Activated CD4-positive, alpha-beta T cell treated with anti-CD3 and anti-CD28 coated beads, Interleukin-2, amount 50 U/mL, for 4 hours (primary cell): ENCODE results near the gene VPS45.
"Not testable (repeated sequence)": the region's sequence is repeated elsewhere in the genome, so short reads cannot be mapped to it uniquely, and the experiment has no call there.

Experiments
- DNase-seq, 2 experiments: peaks; one replicate each; pipeline ENCODE4 v3.0.0-alpha.2; 2020

VPS45 gene, protein sequence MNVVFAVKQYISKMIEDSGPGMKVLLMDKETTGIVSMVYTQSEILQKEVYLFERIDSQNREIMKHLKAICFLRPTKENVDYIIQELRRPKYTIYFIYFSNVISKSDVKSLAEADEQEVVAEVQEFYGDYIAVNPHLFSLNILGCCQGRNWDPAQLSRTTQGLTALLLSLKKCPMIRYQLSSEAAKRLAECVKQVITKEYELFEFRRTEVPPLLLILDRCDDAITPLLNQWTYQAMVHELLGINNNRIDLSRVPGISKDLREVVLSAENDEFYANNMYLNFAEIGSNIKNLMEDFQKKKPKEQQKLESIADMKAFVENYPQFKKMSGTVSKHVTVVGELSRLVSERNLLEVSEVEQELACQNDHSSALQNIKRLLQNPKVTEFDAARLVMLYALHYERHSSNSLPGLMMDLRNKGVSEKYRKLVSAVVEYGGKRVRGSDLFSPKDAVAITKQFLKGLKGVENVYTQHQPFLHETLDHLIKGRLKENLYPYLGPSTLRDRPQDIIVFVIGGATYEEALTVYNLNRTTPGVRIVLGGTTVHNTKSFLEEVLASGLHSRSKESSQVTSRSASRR

DNA sequence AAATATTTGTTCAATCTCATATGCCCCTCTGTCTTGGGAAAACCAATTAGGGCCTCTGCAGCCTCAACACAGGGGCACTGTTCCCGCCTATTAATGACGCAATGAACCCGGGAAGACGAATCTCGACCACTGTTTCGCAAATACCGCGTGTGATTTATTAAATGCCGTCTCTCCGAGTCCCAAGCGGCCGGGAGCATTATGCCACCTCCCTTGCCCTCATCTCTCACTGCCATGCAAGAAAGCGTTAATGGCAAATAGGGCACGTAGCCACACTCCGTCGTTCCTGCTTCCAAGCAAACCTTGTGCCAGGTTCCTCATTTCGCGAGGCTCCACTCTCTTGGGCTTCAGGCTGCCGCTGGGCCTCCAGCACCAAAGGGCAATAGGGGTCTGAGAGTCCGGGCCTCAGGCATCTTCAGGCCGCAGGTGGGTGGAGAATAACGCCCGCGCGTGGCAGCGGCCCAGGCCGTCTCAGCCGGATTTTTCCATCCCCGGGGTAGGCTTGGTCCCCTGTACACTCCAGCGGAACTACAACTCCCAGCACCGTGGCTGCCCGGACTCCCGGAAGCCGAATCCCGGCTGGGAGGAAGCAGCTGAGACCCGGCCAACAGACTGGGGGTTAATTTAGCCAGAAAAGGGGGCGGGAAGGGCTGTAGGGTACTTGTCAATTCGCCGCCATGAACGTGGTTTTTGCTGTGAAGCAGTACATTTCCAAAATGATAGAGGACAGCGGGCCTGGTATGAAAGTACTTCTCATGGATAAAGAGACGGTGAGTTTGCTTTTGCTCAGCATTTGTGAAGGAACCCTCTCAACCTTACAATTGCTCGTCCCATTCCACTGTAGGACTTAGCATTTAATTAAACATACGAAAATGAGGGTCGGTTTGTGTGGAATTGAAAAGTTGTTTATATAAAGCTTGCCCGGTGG is at the start of gene VPS45:
VPS45 (plus strand) TSS at position 593 of the 925 bp plus-strand sequence; CDS start at position 675, 82 bp downstream.
- peak; percentile 76 to 78 for DNase-seq

DNA sequence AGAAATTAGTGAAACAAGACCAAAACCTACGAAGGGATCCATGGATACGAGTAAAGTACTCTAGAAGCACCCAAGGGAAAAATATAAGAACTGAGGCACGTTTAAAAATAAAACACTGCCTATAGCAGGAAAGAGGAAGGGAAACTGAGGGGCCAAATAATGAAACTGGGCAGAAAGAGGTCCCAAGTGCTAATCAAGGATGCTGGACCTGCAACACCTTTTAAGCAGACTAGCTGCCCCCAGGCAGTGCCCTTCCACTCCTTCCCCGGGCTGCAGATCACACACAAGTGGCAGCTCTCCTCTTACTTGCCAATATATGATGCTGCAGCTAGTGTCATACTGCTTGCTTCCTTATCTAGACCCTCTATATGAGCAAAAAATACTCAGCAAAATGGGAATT is 49.4 kb upstream of the VPS45 start:
- DNase-seq: no peak

DNA sequence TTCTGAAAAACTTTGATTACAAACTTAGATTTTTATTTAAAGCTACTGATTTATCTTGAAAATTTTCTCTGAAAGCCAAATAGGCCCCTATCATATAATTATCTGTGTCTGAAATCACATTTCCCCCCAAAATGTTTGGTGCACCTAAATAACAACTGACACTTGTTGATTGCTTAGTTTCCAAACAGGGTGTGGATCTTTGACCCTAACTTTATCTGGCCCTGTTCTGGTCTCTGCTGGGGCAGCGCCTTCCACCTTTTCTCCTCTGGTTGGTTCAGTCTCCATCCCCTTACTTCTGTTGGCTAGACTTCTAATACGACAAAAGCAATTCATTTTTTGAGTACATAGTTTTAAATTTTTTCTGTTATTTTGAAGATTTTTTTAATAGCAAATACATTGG is 46.9 kb upstream of the VPS45 start:
- DNase-seq: no peak

DNA sequence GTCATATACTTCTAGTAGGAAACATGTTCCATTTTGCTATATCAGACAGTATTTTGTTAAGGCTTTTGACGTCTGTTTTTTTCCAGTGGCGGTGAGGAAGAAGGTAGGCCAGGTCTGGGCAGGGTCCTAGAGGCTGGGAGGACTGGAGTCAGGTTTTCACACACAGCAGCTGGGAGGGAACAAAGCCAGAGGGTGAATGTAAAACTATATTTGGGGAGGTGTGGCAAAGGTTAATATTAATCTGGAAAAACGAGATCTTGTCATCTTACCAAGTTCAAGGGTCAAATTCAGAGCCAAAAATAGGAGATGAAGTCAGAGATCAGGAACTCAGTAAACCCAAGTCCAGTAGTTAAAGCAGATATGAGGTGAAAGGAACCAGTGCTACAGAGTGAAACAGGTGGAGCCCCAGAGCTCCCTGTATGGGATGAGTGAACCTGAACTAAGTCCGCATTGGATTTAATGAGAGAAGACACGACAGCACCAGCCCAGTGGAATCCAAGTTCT is 46.3 kb upstream of the VPS45 start:
- no peak for DNase-seq

DNA sequence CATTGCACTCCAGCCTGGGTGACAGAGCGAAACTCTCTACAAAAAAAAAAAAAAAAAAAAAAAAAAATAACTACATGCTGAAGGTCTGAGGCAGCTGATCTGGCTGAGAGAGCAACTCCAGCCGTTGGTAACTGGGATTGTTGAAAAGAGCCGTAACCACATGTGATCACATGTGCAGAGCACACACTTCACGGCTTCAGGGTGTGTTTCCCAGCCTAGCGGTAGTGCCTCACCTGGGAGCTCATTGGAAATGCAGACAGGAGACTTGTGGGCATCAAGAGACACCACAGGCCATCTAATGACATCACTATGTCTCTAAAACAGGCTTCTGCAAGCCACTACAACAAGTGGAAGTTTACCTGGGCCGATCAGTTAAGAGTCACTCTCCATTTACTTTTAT is 45.2 kb upstream of the VPS45 start:
- DNase-seq: no peak

DNA sequence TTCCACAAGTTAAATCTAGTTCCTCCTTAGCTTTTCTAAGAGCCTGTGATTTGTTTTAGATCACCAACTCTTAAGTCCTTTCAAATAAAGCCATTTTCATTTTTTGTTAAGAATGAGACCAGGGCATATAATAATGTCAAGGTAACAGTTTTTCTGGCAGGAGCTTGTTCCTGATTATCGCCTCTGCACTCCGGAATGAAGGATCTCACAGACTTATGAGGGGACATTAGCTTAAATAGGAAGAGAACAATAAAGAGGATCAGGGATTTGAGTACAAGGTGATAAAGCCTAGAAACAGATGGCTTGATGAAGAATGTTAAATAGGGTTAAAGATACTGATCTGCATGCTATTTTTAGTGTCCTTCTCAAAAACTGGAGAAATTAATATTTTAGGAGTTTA is 43.4 kb upstream of the VPS45 start:
- DNase-seq: no peak

DNA sequence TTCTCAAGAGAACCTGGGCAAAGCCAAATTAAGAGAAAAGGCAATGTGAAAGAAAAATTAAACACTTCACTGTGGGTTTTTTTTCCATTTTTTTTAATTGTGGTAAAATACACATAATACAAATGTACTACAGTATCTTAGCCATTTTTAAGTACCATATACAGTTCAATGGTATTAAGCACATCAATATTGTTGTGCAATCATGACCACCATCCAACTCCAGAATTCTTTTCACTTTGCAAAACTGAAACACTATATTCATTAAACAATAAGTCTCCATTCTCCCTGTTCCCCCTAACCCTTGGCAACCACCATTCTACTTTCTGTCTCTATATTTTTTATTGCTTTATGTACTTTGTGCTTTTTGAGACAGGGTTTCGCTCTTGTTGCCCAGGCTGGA is 39.3 kb upstream of the VPS45 start:
- no peak for DNase-seq

DNA sequence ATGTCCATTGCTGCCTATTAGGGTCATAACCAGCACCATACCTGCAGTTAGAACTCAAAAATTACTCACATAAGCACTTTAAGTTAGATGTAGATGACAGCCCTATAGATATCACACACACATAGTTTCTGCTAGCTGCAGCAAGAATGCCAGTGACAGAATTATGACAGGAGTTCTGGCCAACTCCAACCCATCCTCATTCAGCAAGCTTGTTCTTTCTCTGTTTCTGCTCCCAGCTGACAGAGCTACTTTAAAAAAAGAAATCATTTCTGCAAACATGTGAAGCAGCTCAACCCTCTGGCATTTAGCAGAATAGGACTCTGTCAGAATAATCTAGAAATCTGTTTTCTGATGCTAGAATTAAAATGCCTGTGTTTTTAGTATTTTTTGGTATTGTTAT is 33.2 kb upstream of the VPS45 start:
- DNase-seq: no peak

DNA sequence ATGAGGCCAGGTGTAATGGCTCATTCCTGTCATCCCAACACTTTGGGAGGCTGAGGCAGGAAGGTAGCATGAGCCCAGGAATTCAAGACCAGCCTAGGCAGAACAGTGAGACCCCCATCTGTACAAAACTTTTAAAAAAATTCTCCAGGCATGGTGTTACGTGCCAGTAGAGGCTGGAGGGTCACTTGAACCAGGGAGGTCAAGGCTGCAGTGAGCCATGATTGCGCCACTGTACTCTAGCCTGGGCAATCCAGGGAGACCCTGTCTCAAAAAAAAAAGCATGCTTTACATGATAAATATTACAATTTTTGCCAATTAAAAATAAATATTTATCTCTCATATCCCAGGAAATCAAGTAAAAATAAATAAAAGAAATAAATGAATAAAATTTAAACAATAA is 17.6 kb upstream of the VPS45 start:
- no peak for DNase-seq

DNA sequence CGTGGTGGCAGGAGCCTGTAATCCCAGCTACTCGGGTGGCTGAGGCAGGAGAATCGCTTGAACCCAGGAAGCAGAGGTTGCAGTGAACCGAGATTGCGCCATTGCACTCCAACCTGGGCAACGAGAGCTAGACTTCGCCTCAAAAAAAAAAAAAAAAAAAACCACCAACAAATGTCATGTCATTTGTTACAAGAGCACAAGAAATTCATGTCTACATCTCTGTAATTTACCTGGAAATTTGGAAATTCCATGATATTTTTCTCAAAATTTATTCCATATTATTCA is 16.5 kb upstream of the VPS45 start:
- no peak for DNase-seq

DNA sequence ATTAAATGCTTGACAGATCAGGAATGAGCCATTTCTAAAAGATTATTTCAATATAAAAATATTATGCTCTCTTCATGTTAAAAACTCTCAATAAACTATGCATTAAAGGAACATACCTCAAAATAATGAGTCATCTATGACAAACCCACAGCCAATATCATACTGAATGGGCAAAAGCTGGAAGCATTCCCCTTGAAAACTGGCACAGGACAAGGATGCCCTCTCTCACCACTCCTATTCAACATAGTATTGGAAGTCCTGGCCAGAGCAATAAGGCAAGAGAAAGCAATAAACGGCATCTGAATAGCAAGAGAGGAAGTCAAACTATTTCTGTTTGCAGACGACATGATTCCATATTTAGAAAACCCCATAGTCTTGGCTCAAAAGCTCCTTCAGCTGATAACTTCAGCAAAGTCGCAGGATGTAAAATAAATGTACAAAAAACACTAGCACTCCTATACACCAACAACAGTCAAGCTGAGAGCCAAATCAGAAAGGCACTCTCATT is 15.6 kb upstream of the VPS45 start:
- DNase-seq: not testable (repeated sequence)

DNA sequence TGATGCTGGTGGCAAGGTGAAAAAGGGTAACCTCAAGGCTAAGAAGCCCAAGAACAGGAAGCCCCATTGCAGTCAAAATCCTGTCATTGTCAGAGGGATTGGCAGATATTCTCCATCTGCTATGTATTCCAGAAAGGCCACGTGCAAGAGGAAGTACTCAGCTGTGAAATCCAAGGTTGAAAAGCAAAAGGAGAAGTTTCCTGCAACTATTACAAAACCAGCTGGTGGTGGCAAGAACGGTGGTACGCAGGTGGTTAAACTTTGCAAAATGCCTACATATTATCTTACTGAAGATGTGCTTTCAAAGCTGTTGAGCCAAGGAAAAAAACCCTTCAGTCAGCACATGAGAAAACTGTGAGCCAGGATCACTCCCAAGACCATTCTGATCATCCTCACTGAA is 13.7 kb upstream of the VPS45 start:
- no peak for DNase-seq

DNA sequence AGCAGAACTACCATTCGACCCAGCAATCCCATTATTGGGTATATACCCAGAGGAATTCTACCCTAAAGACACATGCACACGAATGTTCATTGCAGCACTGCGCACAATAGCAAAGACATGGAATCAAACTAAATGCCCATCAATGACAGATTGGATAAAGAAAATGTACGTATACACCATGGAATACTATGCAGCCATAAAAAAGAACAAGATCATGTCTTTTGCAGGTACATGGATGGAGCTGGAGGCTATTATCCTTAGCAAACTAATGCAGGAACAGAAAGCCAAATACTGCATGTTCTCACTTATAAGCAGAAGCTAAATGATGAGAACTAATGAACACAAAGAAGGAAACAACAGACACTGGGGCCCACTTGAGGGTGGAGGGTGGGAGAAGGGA is 12.1 kb upstream of the VPS45 start:
- DNase-seq: not testable (repeated sequence)

DNA sequence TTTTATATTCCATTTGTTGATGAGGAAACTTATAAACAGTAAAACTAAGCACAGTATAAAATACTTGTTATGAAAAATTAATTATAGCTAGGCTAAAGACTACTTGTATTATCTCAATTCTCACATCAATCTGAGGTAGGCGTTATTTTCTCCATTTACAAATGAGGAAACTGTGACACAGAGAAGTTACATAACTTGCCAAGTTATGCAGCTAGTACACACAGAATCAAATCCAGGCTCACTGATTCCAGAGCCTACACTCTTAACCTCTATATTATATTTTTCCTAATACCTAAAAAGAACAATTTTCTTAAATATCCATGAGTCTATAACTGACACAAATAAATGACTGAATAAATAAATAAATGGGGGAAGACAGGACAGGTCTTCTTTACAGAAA is 11.2 kb upstream of the VPS45 start:
- DNase-seq: no peak

DNA sequence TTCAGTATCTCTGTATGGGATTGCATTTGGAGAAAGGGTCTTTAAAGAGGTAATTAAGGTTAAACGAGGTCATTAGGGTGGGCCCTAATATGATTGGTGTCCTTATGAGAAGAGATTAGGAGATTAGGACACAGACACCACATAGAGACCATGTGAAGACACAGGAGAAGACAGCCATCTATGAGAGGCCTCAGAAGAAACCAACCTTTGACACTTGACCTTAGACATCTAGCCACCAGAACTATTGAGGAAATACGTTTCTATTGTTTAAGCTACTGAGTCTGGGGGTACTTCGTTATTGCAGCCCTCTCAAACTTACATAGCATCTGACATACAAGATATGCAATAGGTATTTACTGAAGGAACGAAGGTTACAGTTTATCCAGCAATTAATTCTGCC is 7.3 kb upstream of the VPS45 start:
- DNase-seq: no peak

DNA sequence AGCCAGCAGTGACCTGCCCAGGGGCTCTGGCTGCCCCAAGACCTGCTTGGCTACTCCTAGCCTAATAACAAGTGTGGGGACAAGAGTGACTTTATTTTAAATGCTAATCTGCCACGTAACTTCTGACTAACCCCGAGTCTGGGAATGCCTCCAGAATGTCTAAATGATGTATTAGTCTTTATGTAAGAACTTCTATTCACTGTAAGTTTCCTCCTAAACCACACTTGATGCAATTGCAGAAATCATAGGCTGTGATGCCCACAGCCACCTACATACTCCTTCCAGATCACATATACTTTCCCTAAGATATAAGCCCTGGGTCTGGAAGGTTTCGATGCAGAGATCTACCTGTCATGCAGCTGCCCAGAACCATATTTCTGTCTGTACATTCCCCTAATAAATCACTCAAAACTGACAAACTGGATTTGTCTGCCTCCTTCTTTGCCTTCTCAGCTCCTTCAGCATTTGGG is 5.9 kb upstream of the VPS45 start:
- no peak for DNase-seq

DNA sequence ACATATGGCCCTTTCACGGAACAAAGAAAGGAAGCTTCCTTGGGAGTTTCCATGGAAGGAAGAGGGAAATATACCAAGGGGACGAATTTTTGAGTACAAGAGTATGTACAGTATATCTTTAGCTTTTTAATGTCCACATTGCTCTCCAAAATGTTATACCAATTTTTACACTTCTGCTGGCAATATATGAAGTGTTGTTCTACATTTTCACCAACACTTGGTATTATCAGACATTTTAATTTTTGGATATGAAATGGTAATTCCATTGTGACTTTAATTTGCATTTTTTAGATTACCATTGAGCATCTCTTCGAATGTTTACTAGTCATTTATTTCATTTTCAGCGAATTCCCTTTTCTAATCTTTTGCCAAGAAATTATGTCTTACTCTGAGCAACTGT is 5.5 kb upstream of the VPS45 start:
- DNase-seq: no peak

DNA sequence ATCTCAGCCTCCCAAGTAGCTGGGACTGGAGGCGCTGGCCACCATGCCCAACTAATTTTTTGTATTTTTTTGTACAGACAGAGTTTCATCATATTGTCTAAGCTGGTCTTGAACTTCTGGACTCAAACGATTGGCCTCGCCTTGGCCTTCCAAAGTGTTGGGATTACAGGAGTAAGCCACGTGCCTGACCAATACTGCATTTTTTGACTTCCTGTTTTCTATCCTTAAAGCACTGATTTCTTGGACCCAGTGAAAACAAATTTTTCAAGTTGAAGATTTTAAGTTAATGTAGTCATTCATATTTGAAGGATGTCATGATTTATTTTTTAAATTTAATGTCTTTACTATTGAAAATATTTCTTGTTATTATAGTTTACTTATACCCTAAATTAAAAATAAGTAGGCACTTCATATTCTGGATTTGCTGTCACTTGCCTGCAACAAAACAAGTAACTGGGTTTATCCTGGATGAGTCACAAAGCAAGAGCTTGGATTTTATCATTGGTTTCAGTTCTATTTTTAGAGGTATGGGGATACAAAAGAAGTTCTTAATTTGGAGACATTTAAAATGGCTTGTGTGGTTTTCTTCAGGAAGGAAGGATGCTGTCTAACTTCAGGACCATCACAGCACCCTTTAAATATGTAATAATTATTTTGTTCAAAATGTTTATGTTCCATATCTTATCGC is 2.2 kb upstream of the VPS45 start:
- no peak for DNase-seq

DNA sequence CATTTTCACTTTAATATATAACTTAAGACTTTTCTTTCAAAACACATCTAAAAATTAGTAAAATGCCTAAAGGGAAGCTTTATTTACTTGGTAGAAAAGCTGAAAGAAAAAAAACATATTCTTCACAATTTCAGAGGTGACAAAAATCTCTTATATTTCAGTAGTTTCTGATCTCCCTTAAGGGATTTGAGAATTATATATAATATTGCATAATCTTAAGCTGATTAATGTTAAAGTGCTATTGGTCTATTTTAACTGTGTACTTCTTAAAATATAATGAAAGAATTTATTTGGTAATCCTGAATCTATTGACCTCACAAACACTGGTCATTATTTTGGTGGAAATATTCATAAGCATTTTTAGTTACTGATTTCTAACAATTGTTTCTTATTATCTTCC is 1.2 kb upstream of the VPS45 start:
- no peak for DNase-seq

DNA sequence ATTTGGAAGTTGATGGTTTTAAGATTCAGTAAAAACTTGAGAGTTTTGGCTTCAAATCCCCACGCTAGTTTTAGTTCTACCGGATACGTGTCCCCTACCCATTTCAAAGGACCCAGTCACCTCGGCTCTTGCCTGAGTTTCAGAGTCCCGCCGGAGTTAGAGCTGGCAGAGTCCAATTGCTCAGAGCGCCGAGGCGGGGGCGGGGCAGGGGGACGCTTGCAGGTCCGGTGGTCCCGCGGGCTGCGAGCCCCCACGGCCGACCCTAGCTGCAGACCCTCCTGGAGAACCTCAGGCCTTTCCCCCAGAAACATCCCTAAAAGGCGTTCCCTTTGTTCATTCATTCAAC is 765 bp upstream of the VPS45 start:
- DNase-seq: peak; percentile 5 to 9

DNA sequence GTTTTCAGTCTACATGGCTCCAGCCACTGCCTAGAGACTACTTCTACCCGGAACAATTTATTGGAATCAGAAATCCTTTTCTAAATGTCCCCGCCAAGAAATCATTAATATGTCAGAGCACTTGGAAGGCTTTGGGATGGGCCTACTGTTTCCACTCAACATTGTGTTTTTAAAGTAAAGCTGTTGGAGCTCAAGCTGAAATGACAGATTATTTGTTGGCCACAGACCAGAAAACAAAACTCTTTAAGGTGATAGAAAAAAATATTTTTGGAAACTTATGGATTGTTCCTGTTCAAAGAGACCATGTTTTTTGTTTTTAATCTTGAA is 496 bp downstream of the VPS45 start:
- no peak for DNase-seq

DNA sequence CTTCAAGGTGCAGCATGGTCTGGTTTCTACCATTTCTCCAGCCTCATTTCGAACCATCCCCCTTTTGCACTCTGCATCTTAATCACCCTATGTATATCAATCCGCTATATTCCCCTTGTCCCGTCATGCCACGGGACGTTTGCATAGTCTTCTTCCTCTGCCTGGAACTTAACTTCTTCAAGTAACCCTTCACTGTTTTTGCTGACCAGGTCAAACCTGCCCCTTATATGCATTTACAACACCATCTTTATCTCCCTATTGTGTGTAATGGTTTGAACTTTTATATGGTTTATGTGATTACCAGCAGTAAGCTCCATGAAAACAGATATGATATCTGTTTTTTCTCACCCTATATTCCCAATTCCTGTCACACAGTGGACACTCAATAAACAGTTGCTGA is 2.3 kb downstream of the VPS45 start:
- no peak for DNase-seq

DNA sequence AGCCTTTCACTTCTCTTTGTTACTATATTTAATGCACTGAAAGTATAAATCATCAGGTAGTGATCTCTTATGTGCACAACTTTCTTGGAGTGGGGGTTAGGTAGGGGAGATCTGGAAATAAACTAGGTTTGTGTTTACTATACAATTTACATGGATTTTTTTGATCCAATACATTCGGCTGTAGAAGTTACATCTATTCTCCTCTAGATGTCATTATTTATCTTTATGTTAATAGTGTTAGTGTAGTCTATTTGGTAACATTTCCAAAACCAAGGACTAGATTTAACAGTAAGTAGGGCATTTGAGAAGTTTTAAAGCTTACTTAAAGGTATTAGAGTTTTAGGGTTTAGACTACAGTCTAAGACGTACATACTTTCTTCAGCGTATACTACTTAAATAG is 5.4 kb downstream of the VPS45 start:
- no peak for DNase-seq
